ACC112 (cell line): Measurements from ENCODE around the gene FA2H.

ENCODE experiments used
- H2AFZ ChIP-seq: fragments of 200-600 bp; sonication (generic); one replicate; pipeline ENCODE4 v1.6.0; 2017; ENCODE audit warnings: antibody characterized with exemption, low read length; ENCODE audit not compliant: unreplicated experiment
- H3K27ac ChIP-seq: fragments of 200-600 bp; sonication (generic); 2 replicates; pipeline ENCODE4 v1.5.1; 2014; ENCODE audit warnings: low read depth, mild to moderate bottlenecking, antibody characterized with exemption, low read length, moderate library complexity
- H3K27me3 ChIP-seq: fragments of 200-600 bp; sonication (generic); 2 replicates; pipeline ENCODE4 v1.6.1; 2014; ENCODE audit warnings: mild to moderate bottlenecking, antibody characterized with exemption, low read length, moderate library complexity, mixed read lengths; ENCODE audit not compliant: insufficient read depth
- H3K36me3 ChIP-seq: fragments of 200-600 bp; sonication (generic); 2 replicates; pipeline ENCODE4 v1.6.1; 2016; ENCODE audit warnings: mild to moderate bottlenecking, antibody characterized with exemption, low read length, moderate library complexity, mixed read lengths; ENCODE audit not compliant: insufficient read depth
- H3K4me1 ChIP-seq: fragments of 200-600 bp; sonication (generic); one replicate; pipeline ENCODE4 v1.6.1; 2016; ENCODE audit warnings: low read length, mixed read lengths; ENCODE audit not compliant: insufficient read depth, unreplicated experiment, control insufficient read depth
- H3K4me3 ChIP-seq: fragments of 200-600 bp; sonication (generic); 2 replicates; pipeline ENCODE4 v1.5.1; 2014; ENCODE audit warnings: mild to moderate bottlenecking, low read depth, low read length
- H3K79me2 ChIP-seq: fragments of 200-600 bp; sonication (generic); one replicate; pipeline ENCODE4 v1.6.0; 2016; ENCODE audit warnings: low read length; ENCODE audit not compliant: control insufficient read depth, unreplicated experiment, insufficient read depth

Gene FA2H

DNA sequence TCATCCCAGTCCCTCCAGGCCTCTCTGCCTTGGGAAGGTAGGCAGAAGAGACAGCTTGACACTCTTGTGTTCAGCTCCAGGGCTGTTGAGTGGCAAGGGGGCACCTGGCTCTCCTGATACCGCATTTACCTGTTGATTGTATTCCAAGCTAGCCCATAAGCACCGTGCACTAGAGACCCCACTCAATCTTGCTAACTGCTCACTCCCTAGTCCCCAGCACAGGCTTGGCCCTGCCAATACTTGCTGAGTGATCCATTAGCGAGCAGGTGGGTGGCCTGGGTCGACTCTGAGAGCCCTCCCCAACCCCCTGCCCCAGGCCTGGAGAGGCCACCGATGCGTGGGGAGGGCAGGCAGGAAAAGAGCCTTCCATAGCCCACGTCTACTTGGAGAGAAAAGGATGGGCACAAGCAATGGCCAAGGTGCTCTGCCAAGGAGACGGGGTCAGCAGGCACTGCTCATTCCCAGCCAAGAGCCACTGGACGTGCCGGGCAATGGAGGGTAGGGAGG, 29.5 kb downstream of the FA2H start:
- no peak overlapping the region for H3K4me3 ChIP-seq
- H3K4me1 ChIP-seq, result peaks cover 25% of the 10 kb centered on the region
- no peaks in the 10 kb centered on the region for H3K79me2 ChIP-seq
- no peaks in the 10 kb centered on the region for H3K36me3 ChIP-seq
- H2AFZ ChIP-seq, result no peak overlapping the region
- H3K27ac ChIP-seq, result no peak overlapping the region
- H3K27me3 ChIP-seq, result peaks cover 17% of the 10 kb centered on the region

DNA sequence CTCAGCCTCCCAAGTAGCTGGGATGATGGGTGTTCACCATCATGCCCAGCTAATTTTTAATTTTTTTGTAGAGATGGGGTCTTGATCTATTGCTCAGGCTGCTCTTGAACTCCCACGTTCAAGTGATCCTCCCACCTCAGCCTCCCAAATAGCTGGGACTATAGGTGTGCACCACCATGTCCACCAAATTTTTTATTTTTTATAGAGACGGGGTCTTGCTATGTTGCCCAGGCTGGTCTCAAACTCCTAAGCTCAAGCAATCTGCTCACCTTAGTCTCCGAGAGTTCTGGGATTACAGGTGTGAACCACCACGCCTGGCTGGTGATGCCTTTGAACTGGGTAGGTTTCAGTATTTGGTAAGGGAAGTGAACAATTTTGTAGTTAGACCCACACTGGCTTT, 30.1 kb downstream of the FA2H start:
- Histone ChIP-seq H3K79me2 (no peaks in the 10 kb centered on the region), H3K4me3 (no peak overlapping the region), H3K36me3 (no peaks in the 10 kb centered on the region), H2AFZ (no peak overlapping the region), H3K4me1 (peaks cover 23% of the 10 kb centered on the region), H3K27me3 (peaks cover 15% of the 10 kb centered on the region), H3K27ac (no peak overlapping the region)

DNA sequence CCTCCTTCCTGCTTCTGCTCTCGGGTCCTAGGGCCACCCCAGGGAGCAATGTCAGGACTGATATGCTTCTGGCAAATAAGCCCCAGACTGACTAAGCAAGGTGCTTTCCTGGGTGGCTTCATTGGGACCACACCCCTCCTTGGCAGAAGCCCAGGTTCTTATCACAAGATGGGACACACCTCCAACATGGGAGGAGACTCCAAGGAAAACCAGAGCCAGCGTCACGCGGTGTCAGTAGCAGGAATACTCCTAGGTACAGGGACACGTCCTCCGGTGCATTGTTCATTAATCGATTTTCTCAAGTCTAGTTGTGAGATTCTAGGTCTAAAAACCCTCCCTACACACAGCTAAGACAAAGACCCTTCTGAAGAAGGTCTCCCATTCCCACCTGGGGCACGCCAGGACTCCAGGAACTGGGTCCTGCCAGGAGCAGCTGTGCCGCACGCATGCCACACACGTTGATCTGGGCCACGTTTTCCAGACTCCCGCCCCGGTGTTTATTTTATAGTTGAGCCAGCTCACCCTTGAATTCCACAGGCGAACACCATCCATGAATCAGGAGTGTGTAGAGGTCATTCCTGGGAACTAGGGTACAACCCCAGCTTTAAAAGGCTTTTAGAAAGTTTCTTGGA, 30.8 kb downstream of the FA2H start:
- H3K79me2 ChIP-seq, result no peaks in the 10 kb centered on the region
- peak overlapping the region; percentile 29 for H2AFZ ChIP-seq
- peaks cover 21% of the 10 kb centered on the region for H3K4me1 ChIP-seq
- no peak overlapping the region for H3K4me3 ChIP-seq
- H3K36me3 ChIP-seq, result no peaks in the 10 kb centered on the region
- no peak overlapping the region for H3K27ac ChIP-seq
- H3K27me3 ChIP-seq, result peaks cover 9% of the 10 kb centered on the region

DNA sequence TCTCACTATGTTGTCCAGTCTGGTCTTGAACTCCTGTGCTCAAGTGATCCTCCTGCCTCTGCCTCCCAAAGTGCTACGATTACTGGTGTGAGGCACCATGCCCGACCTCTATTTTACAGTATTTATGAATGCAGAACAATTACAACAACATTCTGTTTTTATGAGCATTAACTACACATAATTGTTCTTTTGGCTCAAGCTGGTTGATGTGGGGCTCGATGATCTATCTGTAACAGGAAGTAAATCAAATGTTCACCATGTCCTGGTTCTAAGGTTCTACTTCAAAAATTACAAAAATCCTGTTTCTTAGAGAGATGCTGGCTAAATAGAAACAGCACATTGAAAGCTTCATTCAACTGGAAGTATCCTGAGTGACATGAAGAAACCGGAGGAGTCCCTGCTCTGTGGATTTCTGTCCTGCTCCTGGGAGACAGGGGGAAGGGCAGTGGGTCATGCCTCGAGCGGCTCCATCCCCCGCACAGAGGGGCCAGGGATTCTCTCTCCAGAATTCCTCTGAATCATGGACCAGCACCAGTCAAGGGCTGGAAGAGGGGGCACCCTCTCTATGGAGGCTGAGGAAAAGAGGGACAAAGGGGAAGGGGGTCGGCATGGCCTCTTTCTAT, 31.5 kb downstream of the FA2H start:
- 0 out of 2 replicates have a peak, but pooled peaks cover 4% of the 10 kb centered on the region for H3K27me3 ChIP-seq
- H3K4me3 ChIP-seq, result no peak overlapping the region
- peak overlapping the region; percentile 29 for H2AFZ ChIP-seq
- no peaks in the 10 kb centered on the region for H3K79me2 ChIP-seq
- peaks cover 23% of the 10 kb centered on the region for H3K4me1 ChIP-seq
- no peak overlapping the region for H3K27ac ChIP-seq
- no peaks in the 10 kb centered on the region for H3K36me3 ChIP-seq

DNA sequence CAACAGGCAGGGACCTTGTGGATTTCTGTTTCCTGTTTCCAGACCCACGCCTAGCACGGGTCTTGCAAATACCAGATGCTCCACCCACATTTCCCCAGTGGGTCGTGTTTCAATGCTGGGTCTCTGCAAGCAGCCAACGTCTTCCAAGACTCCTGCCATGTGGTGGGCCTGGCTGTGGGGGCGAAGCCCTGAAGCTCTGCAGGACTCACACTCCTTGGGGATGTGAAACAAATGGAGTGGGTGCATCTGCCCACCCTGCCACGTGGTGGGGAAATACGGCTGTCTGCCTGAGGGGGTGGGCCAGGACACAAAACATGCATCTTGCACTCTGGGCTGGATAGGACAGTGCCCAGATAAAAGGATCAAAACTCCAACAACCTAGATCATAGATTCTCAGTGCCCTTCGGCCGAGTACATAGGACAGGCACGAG, 32.6 kb downstream of the FA2H start:
- no peak overlapping the region for H3K27ac ChIP-seq

DNA sequence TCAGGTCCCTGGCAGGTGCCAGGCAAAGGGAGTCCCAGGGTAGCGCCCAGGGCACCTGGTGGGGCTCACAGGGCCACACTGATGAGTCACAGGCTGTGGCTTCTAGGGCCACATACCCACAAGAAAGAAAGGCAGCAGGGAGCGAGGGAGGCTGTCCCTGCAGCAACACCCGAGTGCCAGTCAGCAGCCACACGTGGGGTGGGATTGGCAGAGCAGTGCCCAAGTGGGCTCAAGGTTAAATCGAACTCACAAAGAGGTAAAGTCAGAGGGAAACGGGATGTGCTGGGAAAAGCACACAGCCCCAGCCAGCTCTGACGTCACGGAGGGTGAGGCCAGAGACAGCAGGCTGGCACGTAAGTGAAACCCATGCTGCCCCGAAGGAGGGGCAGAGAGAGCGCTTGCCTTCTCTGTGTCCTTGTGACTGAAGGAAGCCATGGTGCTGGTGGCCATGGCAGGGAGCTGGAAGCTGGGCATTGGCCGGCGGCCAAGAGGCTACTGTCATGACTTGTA, 33.8 kb downstream of the FA2H start:
- no peak overlapping the region for H3K27ac ChIP-seq
- no peaks in the 10 kb centered on the region for H3K79me2 ChIP-seq
- no peaks in the 10 kb centered on the region for H3K27me3 ChIP-seq
- H2AFZ ChIP-seq, result no peak overlapping the region
- H3K4me1 ChIP-seq, result peaks cover 31% of the 10 kb centered on the region
- no peaks in the 10 kb centered on the region for H3K36me3 ChIP-seq
- H3K4me3 ChIP-seq, result no peak overlapping the region

More for the DNA sequence above, 32.6 kb downstream of the FA2H start:
- Histone ChIP-seq H2AFZ (no peak overlapping the region), H3K27me3 (no peaks in the 10 kb centered on the region), H3K4me1 (peaks cover 31% of the 10 kb centered on the region), H3K36me3 (no peaks in the 10 kb centered on the region), H3K4me3 (no peak overlapping the region), H3K79me2 (no peaks in the 10 kb centered on the region)

DNA sequence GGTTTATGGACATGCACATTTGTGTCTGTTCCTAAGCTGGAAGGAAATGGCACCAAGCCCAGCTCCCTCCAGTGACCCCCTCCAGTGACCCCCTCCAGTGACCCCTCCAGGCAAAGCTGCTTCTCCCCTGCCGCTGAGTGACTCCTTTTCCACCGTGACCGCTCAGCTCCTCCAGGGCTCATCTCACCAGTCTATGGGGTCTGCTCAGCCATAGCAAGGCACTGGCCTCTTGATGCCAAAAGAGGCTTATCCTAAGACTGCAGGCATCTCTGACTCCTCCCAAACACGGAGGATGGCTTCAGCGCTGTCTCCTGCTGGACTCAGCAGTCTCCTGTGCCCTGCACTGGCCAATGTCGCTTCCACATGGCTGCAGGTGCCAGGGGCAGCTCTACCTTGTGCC, 35.3 kb downstream of the FA2H start:
- Histone ChIP-seq H3K36me3 (no peaks in the 10 kb centered on the region), H3K4me1 (peaks cover 31% of the 10 kb centered on the region), H3K79me2 (no peaks in the 10 kb centered on the region), H2AFZ (no peak overlapping the region), H3K4me3 (no peak overlapping the region), H3K27ac (no peak overlapping the region), H3K27me3 (no peaks in the 10 kb centered on the region)

DNA sequence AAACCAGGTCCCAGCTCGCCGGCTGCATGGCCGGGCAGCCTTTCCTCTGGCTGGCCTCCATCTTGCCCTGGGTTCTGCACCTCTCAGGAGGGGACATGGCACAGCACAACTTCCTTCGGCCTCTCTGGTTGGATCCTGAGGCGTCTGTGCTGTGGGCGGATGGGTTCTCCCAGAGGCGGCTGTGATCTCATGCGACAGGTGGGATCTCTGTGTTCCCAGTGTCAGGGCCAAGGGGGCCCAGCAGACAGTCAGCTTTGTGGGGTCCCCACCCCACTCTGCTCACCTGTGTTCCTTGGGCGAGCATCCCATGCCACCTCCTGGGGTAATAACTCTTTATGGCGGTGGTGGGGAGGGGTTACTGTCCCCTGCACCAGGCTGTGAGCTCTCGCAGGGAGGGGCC, 35.8 kb downstream of the FA2H start:
- H2AFZ ChIP-seq, result no peak overlapping the region
- H3K27ac ChIP-seq, result no peak overlapping the region
- H3K27me3 ChIP-seq, result no peaks in the 10 kb centered on the region
- peaks cover 29% of the 10 kb centered on the region for H3K4me1 ChIP-seq
- H3K36me3 ChIP-seq, result no peaks in the 10 kb centered on the region
- no peak overlapping the region for H3K4me3 ChIP-seq
- no peaks in the 10 kb centered on the region for H3K79me2 ChIP-seq

DNA sequence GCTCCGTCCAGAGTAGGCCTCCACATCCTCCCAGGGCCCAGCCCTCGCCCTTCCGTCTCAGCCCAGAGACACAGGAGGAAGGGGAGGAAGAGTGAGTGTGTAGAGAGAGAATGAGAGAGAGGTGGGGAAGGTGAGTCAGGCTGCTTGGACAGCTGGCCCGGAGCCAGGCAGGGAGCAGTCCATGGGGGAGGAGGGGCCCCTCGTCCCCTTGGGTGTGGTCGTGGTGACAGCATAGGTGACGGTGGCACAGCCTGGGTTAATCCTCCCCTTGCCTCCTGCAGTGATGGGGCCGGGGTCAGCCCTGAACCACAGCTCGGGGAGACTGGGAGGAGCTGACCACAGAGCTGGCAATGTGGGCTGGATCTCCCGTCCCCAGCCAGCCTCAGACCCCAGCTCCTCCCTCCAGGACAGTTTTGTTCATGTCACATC, 36.5 kb downstream of the FA2H start:
- no peak overlapping the region for H3K27ac ChIP-seq
- no peak overlapping the region for H2AFZ ChIP-seq
- no peaks in the 10 kb centered on the region for H3K36me3 ChIP-seq
- H3K79me2 ChIP-seq, result no peaks in the 10 kb centered on the region
- H3K27me3 ChIP-seq, result no peaks in the 10 kb centered on the region
- H3K4me3 ChIP-seq, result no peak overlapping the region
- H3K4me1 ChIP-seq, result peaks cover 22% of the 10 kb centered on the region

DNA sequence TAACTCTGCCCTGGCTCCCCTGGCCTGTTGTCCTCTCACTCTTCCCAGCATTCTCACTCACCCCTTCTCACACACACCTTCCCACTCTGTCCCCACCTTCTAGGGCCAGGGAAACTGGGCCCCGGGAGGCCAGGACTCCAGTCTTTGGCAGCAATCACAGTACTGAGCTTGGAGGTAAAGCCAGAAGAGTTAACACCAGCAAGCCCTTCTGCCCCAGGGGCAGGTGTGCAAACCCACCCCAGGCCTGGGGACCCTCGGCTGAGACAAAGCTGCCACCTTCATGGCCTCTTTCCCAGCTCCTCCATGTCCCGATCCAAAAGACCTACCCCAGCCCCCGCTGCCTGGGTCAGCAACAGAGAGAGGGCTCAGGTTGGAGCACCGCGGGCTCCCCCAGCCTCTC, 37.1 kb downstream of the FA2H start:
- Histone ChIP-seq H2AFZ (no peak overlapping the region), H3K36me3 (no peaks in the 10 kb centered on the region), H3K4me1 (peaks cover 19% of the 10 kb centered on the region), H3K4me3 (no peak overlapping the region), H3K27me3 (no peaks in the 10 kb centered on the region), H3K27ac (no peak overlapping the region), H3K79me2 (no peaks in the 10 kb centered on the region)
